ENCODE data around the gene AFM.

AFM gene

DNA sequence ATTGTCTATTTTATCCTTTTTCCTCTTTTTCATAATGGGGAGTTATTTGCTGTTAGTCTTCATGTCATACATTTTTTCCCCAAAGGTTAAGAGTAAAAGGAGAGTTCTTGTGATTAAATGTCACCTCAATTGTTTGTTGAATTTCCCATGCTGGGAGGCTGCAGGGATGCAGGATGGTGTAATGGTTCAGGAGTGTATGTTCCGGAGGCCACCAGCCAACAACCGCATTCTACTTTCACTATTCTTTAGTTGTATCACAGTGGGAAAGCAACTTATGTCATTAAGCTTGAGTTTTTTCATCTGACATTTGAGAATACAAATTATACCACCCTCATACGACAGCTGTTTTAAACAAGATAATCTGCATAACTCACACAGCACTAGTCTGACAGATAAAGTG, 30.1 kb upstream of the AFM start:
- no peak for DNase-seq (ENCODE audit: low spot score)

- DNase-seq (ENCODE audit: low spot score) = no peak
Observed at GRCh38 chr4:73451981-73452747, 29.4 kb upstream of the AFM start.

GRCh38 chr4:73452953-73453700, 28.4 kb upstream of the AFM start:
- DNase-seq (ENCODE audit: low spot score) = no peak

GRCh38 chr4:73453701-73454005, 27.9 kb upstream of the AFM start:
- DNase-seq (ENCODE audit: low spot score) = no peak

- no peak for DNase-seq (ENCODE audit: low spot score)
Observed at GRCh38 chr4:73454920-73455319, 26.6 kb upstream of the AFM start.

GRCh38 chr4:73456177-73457022, 25.1 kb upstream of the AFM start:
- DNase-seq (ENCODE audit: low spot score) = no peak

- DNase-seq (ENCODE audit: low spot score) = no peak
Observed at GRCh38 chr4:73458184-73459047, 23.1 kb upstream of the AFM start.

- no peak for DNase-seq (ENCODE audit: low spot score)
Observed at GRCh38 chr4:73459048-73459421, 22.5 kb upstream of the AFM start.

- no peak for DNase-seq (ENCODE audit: low spot score)
Observed at GRCh38 chr4:73460913-73461522, 20.5 kb upstream of the AFM start.

- DNase-seq (ENCODE audit: low spot score) = no peak
Observed at GRCh38 chr4:73468170-73468569, 13.4 kb upstream of the AFM start.

DNA sequence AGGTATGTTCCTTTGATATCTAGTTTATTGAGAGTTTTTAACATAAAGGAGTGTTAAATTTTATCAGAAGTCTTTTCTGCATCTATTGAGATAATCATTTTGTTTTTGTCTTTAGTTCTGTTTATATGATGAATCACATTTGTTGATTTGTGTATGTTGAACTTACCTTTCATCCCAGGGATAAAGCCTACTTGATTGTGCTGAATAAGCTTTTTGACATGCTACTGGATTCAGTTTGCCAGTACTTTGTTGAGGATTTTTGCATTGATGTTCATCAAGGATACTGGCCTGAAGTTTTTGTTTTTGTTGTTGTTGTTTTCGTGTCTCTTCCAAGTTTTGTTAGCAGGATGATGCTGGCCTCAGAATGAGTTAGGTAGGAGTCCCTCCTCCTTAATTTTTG, 10.8 kb upstream of the AFM start:
- no peak for DNase-seq (ENCODE audit: low spot score)

- DNase-seq (ENCODE audit: low spot score) = no peak
Observed at GRCh38 chr4:73477176-73477575, 4.4 kb upstream of the AFM start.

- no peak for DNase-seq (ENCODE audit: low spot score)
Observed at GRCh38 chr4:73479323-73479722, 2.2 kb upstream of the AFM start.

GRCh38 chr4:73485085-73485484, 3.5 kb downstream of the AFM start:
- DNase-seq (ENCODE audit: low spot score) = no peak

DNA sequence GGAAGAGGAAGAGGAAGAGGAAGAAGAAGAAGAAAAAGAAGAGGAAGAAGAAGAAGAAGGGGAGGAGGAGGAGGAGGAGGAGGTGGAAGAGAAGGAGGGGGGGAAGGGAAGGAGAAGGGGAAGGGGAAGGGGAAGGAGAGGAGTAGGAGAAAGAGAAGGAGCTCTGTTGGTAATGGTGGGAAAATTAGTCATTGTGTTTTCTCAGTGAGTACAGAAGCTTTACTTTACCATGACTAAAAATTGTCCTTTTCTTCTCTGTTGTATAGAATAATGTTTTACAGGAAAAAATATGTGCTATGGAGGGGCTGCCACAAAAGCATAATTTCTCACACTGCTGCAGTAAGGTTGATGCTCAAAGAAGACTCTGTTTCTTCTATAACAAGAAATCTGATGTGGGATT, 4.1 kb downstream of the AFM start:
- no peak for DNase-seq (ENCODE audit: low spot score)

DNA sequence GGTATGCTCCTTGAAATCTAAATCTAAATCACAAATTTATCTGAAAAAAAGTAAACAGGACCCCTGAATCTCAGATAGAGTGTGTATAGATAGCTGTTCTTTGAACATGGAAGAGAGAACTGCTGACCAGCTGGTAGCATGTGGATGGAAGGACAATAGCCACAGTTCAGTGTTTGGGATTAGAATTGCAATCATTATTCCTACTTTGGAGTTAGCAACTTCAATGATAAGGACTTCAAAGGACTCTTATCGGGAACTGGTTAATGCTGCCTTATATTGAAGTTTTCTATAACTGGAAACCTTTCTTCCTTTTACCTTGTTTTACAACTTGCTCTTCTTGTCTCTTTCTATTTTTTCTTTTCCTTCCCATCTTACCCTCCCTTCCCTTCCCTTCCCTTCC, 5.0 kb downstream of the AFM start:
- DNase-seq (ENCODE audit: low spot score) = no peak

- no peak for DNase-seq (ENCODE audit: low spot score)
Observed at GRCh38 chr4:73487233-73487632, 5.7 kb downstream of the AFM start.

- no peak for DNase-seq (ENCODE audit: low spot score)
Observed at GRCh38 chr4:73499996-73500765, 18.6 kb downstream of the AFM start.

DNA sequence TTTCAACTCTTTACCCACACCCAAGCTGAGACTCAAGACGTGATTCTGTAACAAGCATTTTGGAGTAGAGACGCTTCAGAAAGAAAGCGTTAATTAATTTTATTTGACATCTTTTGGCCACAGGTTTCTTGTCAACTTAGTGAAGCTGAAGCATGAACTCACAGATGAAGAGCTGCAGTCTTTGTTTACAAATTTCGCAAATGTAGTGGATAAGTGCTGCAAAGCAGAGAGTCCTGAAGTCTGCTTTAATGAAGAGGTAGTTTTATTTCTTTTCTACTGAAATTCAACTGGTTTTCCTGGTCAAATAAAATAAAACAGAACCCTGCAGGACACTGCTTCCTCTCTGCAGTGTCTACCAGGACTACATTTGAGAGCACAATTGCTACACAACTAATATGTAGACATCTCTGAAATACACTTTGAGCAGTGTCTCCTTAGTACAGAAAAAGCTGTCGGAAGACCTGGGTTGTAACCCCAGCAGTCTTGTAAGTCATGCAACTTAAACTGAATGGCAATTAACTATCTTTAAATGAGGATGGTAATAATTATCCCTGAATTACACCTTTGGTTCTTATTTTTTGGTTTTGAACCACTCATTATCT, 20.2 kb downstream of the AFM start:
- DNase-seq (ENCODE audit: low spot score) = no peak

GRCh38 chr4:73505567-73505966, 24.0 kb downstream of the AFM start:
- no peak for DNase-seq (ENCODE audit: low spot score)
